Liver (tissue), 9 donors: ENCODE measurements around the gene FAM25G. TPM values are rescaled to one million over a fixed set of nuclear protein-coding genes. Genes with fewer than 3 reads are reported as not detected.

Source experiments
- DNase-seq: peaks from one replicate; pipeline ENCODE4 v3.0.0-alpha.2; 2017; ENCODE audit warnings: low spot score
- H3K27ac ChIP-seq, 2 donors: one replicate each; pipeline ENCODE4 v1.7.0; 2013; ENCODE audit warnings: inconsistent platforms in 2 of 2, low read length in 2 of 2, control low read depth in 1 of 2, low read depth in 1 of 2, mild to moderate bottlenecking in 1 of 2
- H3K27me3 ChIP-seq, 4 donors: one replicate each; pipeline versions ENCODE4 v1.6.1 to v1.7.0; 2013; ENCODE audit warnings: low read length in 3 of 4, inconsistent platforms in 1 of 4, mild to moderate bottlenecking in 1 of 4, moderate library complexity in 1 of 4; ENCODE audit not compliant: control insufficient read depth in 4 of 4, insufficient read depth in 4 of 4
- H3K36me3 ChIP-seq, 4 donors: one replicate each; pipeline versions ENCODE4 v1.6.1 to v1.7.0; 2013; ENCODE audit warnings: low read length in 3 of 4, mild to moderate bottlenecking in 3 of 4, low read depth in 1 of 4, moderate library complexity in 1 of 4; ENCODE audit not compliant: control insufficient read depth in 4 of 4, insufficient read depth in 3 of 4
- H3K4me1 ChIP-seq, 4 donors: one replicate each; pipeline versions ENCODE4 v1.6.1 to v1.7.0; 2013; ENCODE audit warnings: low read length in 3 of 4, mild to moderate bottlenecking in 3 of 4, moderate library complexity in 1 of 4; ENCODE audit not compliant: control insufficient read depth in 4 of 4, insufficient read depth in 4 of 4
- H3K4me3 ChIP-seq, 3 donors: one replicate each; pipeline versions ENCODE4 v1.6.1 to v1.7.0; 2013; ENCODE audit warnings: low read length in 3 of 3, control low read depth in 1 of 3, low read depth in 1 of 3, mild to moderate bottlenecking in 1 of 3
- H3K9ac ChIP-seq, 2 donors: one replicate each; pipeline ENCODE4 v1.7.0; 2013; ENCODE audit warnings: low read length in 2 of 2, mild to moderate bottlenecking in 2 of 2, moderate library complexity in 2 of 2, control low read depth in 1 of 2, low read depth in 1 of 2
- H3K9me3 ChIP-seq, 4 donors: one replicate each; pipeline versions ENCODE4 v1.6.1 to v1.7.0; 2013; ENCODE audit warnings: low read length in 3 of 4; ENCODE audit not compliant: control insufficient read depth in 4 of 4
- ATF3 ChIP-seq: IDR thresholded peaks from 2 replicates; pipeline ENCODE4 v1.6.1; 2016; ENCODE audit warnings: antibody characterized with exemption
- CTCF ChIP-seq: fragments of 150-350 bp; IDR thresholded peaks from 2 replicates; pipeline ENCODE4 v1.5.1; 2017; ENCODE audit warnings: improper control_type of control experiment, low read depth, low read length; ENCODE audit not compliant: missing input control
- FOXA1 ChIP-seq: IDR thresholded peaks from 2 replicates; pipeline ENCODE4 v1.6.1; 2016; ENCODE audit warnings: antibody characterized with exemption
- FOXA2 ChIP-seq: IDR thresholded peaks from 2 replicates; pipeline ENCODE4 v1.6.1; 2016; ENCODE audit warnings: antibody characterized with exemption
- GABPA ChIP-seq, 2 donors: IDR thresholded peaks in 1 of 2; conservative IDR thresholded peaks in 1 of 2; 2 replicates each; pipeline ENCODE4 v1.6.1; 2016; ENCODE audit warnings: antibody characterized with exemption in 2 of 2, mild to moderate bottlenecking in 1 of 2, moderate library complexity in 1 of 2
- HNF4A ChIP-seq, 2 donors: conservative IDR thresholded peaks; 2 replicates each; pipeline ENCODE4 v1.6.1; 2016; ENCODE audit warnings: antibody characterized with exemption in 2 of 2, mild to moderate bottlenecking in 2 of 2
- HNF4G ChIP-seq: IDR thresholded peaks from 2 replicates; pipeline ENCODE4 v1.6.1; 2016; ENCODE audit warnings: antibody characterized with exemption
- JUND ChIP-seq, 2 donors: IDR thresholded peaks; 2 replicates each; pipeline ENCODE4 v1.6.1; 2016; ENCODE audit warnings: antibody characterized with exemption in 2 of 2
- MAX ChIP-seq: IDR thresholded peaks from 2 replicates; pipeline ENCODE4 v1.6.1; 2016; ENCODE audit warnings: antibody characterized with exemption
- NR2F2 ChIP-seq: IDR thresholded peaks from 2 replicates; pipeline ENCODE4 v1.6.1; 2016; ENCODE audit warnings: antibody characterized with exemption
- RAD21 ChIP-seq, 2 donors: IDR thresholded peaks; 2 replicates each; pipeline ENCODE4 v1.6.1; 2016; ENCODE audit warnings: antibody characterized with exemption in 2 of 2, mild to moderate bottlenecking in 2 of 2
- REST ChIP-seq: IDR thresholded peaks from 2 replicates; pipeline ENCODE4 v1.6.1; 2016; ENCODE audit warnings: antibody characterized with exemption, mild to moderate bottlenecking
- SP1 ChIP-seq: IDR thresholded peaks from 2 replicates; pipeline ENCODE4 v1.6.1; 2018; ENCODE audit warnings: antibody characterized with exemption, mild to moderate bottlenecking
- TAF1 ChIP-seq: conservative IDR thresholded peaks from 2 replicates; pipeline ENCODE4 v1.6.1; 2016; ENCODE audit warnings: antibody characterized with exemption, mild to moderate bottlenecking
- YY1 ChIP-seq: IDR thresholded peaks from 2 replicates; pipeline ENCODE4 v1.6.1; 2016; ENCODE audit warnings: antibody characterized with exemption, mild to moderate bottlenecking
- ZBTB33 ChIP-seq: IDR thresholded peaks from 2 replicates; pipeline ENCODE4 v1.6.1; 2016; ENCODE audit warnings: antibody characterized with exemption
- WGBS: extraction: QIAGEN DNeasy Blood & Tissue Kit; methylation state at CpG from one replicate; pipeline ENCODE4 v1.1.7; 2013; 5-methylcytosine and 5-hydroxymethylcytosine counted together
- polyA plus RNA-seq, 2 donors: library from polyadenylated mRNA; stranded (reverse) in 1 of 2; unstranded in 1 of 2; fragments of 200-250 nt in 1 of 2; fragments of >200 nt in 1 of 2; fragmentation: Nextera tagmentation in 1 of 2; extraction: Ambion mirVana in 1 of 2; gene quantifications; one replicate each; pipeline versions ENCODE4 v1.2.1 to v1.2.3, GENCODE V29; 2013 to 2015
- total RNA-seq, 2 donors: library from RNA; depleted of rRNA; stranded (reverse); fragments of >200 nt; gene quantifications; one replicate each; pipeline ENCODE4 v1.2.3, GENCODE V29; 2014
- donor health status: healthy.
- donor health status: healthy.
- donor health status: healthy.
- donor health status: healthy.
- donor health status: healthy.

The FAM25G gene
- total and polyA plus RNA-seq, 4 donors: not detected

GRCh38 chr10:47451998-47452494 lies 39.5 kb downstream of the FAM25G start:
- no peak for DNase-seq
- no peak for TF ChIP-seq RAD21 (IDR thresholded peaks at IDR 0.05)
- no peak for TF ChIP-seq CTCF
- TF ChIP-seq REST: no peak
- TF ChIP-seq SP1: no peak
- TF ChIP-seq HNF4A (conservative IDR thresholded peaks at IDR 0.05): no peak
- TF ChIP-seq ATF3: no peak
- no peak for TF ChIP-seq TAF1
- no peak for TF ChIP-seq FOXA2
- no peak for TF ChIP-seq MAX
- TF ChIP-seq HNF4G: no peak
- TF ChIP-seq JUND (IDR thresholded peaks at IDR 0.05): no peak
- TF ChIP-seq ZBTB33: no peak
- no peak for TF ChIP-seq FOXA1
- no peak for TF ChIP-seq YY1
- no peak for TF ChIP-seq GABPA (IDR thresholded peaks at IDR 0.05 in 1 of 2, conservative IDR thresholded peaks at IDR 0.05 in 1 of 2)
- TF ChIP-seq NR2F2: no peak
- no peak overlapping the region for H3K4me3 ChIP-seq
- peaks cover 0 to 2% (median 0%) of the 10 kb centered on the region in 4 donors for H3K4me1 ChIP-seq
- H3K9me3 ChIP-seq: no peaks in the 10 kb centered on the region
- H3K27me3 ChIP-seq: no peaks in the 10 kb centered on the region
- H3K27ac ChIP-seq: no peak overlapping the region
- H3K36me3 ChIP-seq: no peaks in the 10 kb centered on the region
- WGBS: 87% methylated on average over 7 of the region's 7 CpGs
- H3K9ac ChIP-seq: no peak overlapping the region
